AG20443 (cell line): ENCODE data around the gene NFE2L2.
"Not testable (repeated sequence)": the region's sequence is repeated elsewhere in the genome, so short reads cannot be mapped to it uniquely, and the experiment has no call there.

Experiments
- DNase-seq: peaks from one replicate; pipeline ENCODE4 v3.0.0; 2012; ENCODE audit warnings: low spot score, mixed read lengths

The NFE2L2 gene

GRCh38 chr2:177264693-177265587 lies at the start of gene NFE2L2:
NFE2L2 (minus strand) TSS chr2:177264727; CDS start chr2:177264576, 151 bp downstream.
- DNase-seq: peak; percentile 95

DNA sequence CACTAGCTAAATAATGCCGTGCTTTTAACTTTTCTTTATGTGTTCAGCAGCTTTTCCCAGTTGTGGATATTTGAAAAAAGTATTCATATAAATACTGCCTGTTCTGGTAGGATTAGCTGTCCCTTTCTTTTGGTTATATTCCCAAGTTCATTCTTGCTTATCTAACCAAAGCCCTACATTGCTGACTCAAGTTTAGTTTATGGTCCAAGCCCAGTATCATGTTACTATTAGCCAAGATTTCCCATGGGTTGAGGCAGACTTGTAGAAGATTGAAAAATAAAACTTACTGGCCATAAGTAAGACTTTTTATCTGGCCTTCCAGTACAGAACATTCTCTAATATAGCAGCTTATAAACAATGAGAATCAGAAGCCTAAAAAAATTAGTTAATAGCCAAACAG lies 49.7 kb upstream of the NFE2L2 start:
- peak; percentile 69 for DNase-seq

DNA sequence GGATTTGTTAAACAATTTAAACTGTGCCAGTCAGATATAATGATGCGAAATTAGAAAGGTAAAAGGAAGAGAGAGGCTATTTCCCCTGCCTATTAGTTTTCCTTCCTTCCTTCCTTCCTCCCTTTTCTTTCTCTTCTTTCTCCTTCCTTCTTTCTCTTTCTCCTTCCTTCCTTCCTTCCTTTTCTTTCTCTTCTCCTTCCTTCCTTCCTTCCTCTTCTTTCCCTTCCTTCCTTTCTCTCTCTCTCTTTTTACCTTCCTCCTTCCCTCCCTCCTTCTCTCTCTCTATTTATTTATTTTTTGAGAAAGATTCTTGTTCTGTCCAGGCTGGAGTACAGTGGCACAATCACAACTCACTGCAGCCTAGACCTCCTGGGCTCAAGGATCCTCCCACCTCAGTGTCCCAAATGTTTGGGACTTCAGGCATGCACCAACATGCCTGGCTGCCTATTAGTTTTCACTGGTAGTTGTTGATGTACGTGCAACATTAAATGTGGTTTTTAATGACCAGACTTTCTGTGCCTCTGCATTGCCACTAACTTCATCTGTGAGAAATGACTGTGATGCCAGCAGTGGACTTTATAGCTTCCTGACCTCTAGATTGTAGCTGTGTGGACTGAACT lies 48.7 kb upstream of the NFE2L2 start:
- no peak for DNase-seq

DNA sequence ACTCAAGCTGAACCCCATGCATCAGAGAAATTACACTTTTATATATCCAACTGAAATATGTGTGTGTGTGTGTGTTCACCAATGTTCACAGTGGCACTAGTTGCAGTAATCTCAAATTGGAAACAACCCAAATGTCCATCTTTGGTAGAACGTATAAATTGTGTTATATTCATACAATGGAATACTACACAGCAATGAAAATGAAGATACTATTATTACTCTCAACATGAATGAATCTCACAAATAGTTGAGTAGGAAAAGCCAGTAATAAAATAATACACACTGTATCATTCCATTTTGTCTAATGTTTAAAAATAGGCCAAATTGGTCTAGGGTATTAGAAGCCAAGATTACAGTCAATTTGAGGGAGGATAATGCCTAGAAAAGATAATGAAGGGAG lies 48.0 kb upstream of the NFE2L2 start:
- no peak for DNase-seq

DNA sequence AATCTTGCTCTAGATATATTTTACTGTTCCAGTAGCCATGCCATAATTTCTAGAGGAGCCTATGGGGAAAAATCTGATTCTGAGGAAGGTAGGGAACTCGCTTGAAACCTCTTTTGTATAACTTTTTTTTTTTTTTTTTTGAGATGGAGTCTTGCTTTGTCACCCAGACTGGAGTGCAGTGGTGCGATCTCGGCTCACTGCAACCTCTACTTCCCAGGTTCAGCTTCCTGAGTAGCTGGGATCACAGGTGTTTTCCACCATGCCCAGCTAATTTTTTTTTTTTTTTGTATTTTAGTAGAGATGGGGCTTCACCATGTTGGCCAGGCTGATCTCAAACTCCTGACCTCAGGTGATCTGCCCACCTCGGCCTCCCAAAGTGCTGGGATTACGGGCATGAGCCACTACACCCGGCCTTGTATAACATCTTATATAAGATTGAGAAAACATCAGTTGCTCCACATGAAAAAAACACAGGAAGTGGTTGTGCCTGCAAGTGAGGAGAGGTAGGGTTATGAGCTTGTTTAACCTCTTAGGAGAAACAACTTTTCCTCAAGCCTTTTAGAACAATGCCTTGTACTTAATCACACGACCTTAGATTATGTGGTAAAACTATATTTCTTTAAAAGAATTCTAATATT lies 45.3 kb upstream of the NFE2L2 start:
- DNase-seq: not testable (repeated sequence)

DNA sequence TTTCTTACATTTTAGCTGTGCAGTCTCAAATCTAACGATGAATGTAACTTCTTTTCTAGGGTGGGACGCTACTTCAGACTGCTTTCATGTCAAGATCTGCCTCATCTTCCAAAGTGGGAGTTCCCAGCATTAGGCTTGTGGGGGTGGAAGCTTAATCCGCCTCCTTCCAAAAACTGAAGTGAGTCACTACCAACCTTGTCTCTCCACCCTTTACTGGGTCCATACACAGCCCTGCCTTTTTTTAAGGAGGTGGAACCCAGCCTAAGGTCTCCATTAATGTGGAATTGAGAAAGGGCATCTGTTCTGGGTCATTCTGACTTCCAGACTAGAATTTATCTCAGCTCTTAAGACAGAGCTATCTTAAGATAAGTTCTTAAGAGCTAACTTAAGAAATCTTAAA lies 42.0 kb upstream of the NFE2L2 start:
- DNase-seq: peak; percentile 60

DNA sequence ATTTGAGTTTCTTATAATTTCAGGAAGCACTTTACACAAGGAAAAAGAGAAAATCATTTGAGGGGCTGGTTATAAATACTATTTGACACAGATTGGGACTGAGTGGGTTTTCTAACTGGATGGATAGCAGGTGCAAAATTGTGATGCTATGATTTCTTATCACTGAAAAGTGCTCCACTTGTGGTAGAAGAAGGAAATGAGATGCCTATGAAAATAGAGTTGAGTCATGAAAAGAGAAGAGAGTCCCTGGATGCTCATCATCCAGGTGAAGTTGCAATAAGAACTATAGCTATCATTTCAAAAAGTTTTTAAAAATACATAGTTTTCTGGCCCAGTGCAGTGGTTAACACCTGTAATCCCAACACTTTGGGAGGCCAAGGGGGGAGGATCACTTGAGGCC lies 39.4 kb upstream of the NFE2L2 start:
- no peak for DNase-seq

GRCh38 chr2:177302552-177302951 lies 38.0 kb upstream of the NFE2L2 start:
- no peak for DNase-seq

DNA sequence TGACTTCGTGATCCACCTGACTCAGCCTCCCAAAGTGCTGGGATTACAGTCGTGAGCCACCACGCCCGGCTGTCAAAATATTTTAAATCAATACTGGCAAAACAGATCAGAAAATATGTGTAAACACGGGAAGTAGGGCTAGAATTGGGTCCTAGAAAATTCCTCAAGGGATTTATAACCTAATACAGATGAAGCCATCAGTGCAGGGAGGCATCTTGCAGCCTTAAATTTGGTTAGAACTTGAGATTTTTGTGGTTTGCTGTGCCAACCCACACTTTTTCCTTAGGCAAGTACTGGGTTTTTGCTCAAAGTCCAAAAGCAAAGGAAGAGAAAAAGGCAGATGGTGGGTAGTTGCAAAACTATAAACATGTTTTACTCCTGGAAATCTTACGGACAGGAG lies 33.7 kb upstream of the NFE2L2 start:
- peak; percentile 40 for DNase-seq

DNA sequence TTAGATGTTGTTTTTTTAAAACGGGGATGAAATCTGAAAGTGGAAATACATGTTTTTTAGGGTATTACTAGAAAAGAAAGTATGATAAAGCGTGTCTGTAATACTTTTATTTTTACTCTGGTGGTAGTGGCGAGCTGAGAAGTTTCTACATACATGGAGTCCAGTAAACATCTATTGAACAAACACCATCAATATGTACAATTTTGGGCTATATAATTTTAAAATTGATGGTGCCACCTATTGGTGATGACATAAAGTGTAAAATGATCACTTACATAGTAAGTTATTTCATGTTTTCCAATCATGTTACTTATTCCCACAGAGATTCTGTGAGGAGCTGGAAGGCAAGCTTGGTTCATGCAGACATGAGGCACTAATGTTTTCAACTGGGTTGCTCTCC lies 31.5 kb upstream of the NFE2L2 start:
- no peak for DNase-seq

GRCh38 chr2:177295484-177295883 lies 31.0 kb upstream of the NFE2L2 start:
- peak; percentile 73 for DNase-seq

DNA sequence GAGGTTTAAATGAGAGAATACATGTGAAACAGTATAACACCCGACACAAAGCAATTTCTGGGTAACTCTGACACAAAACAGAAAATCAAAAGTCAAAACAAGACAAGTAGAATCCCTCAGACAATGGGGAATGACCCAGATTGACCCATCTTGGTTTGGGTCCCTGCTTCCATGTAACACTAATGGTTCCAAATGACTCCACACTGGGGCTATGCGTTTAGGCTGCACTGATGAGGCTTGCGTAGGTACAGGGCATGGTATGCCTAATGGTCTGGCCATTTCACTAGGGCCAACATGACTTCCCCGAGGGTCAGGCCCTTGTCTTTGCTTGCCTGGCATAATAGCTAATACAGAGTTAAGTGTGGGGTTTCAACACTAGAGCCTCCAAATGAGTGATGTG lies 27.2 kb upstream of the NFE2L2 start:
- DNase-seq: no peak

DNA sequence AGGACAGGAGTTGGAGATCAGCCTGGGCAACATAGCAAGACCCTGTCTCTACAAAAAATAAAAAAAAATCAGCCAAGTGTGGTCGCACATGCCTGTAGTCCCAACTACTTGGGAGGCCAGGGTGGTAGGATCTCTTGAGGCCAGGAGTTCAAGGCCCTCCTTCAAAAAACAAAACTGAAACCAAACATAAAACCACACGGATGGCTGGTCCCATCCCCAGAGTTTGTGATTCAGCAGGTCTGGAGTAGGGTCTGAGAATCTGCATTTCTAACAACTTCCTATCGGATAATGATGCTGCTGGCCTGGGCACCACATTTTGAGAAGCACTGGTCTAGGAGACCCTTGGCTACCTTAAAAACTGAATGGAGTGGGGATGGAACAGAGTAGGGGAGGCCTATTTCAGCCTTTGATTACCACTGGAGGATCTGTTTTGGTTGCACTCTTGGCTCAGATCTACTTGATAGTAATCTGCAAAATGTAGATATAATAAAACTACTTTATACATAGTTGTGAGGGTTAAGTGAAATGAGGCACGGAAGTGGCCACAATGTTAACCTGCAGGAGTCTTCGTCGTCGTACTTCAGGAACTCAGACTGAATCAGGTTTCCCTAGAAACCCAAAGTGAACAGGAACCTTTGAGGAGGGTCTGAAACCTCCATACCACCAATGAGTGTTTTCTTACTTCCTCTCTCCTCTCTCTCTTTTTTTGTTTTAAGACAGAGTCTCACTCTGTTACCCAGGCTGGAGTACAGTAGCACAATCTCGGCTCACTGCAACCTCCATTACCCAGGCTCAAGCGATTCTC lies 25.5 kb upstream of the NFE2L2 start:
- no peak for DNase-seq

DNA sequence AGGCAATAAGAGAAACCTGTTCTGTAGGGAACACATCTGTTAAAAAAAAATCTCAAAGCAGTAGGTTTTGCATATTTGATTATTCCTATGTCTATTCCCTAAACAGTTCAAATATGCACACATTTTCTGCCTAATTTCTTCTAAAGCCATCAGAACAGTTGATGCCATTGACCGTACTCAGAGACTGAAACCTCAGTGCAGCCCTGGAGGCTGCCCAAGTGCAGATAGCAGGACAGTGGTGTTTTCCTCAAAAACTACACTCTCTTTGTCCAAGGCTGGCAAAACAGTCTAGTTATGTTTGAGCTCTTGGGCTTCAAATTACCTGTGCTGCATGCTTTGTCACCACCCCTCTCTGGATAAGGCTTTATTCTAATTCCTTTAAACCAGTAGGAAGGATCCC lies 23.3 kb upstream of the NFE2L2 start:
- no peak for DNase-seq

- DNase-seq: no peak
These were observed 21.6 kb upstream of the NFE2L2 start for GRCh38 chr2:177285892-177286715.

GRCh38 chr2:177284531-177284930 lies 20.0 kb upstream of the NFE2L2 start:
- DNase-seq: no peak

GRCh38 chr2:177283906-177284305 lies 19.4 kb upstream of the NFE2L2 start:
- DNase-seq: no peak

GRCh38 chr2:177282787-177283572 lies 18.5 kb upstream of the NFE2L2 start:
- no peak for DNase-seq

DNA sequence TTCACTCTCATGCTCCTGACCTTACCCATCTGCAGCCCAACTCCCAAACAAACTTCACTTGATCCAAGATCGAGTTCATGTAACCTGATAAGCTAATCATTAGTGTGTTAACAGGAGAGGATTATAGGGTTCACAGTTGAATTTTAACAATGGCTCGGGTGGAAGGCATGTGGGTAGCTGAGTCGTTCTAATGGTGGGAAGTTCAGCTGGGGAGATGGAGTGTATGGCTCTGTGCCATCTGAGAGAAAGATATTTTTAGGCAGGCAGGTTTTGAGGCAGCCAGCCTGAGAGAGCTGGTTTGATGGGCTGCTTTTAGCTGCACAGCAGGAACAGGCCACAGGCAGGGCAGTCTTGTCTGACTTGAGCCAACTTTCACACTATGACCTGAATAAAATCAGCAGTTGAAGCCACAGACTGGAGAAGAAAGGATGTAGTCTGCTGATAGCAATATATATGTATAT lies 17.7 kb upstream of the NFE2L2 start:
- DNase-seq: peak; percentile 19
